Inferior parietal cortex (tissue), 1 donor: ENCODE results near the gene YPEL5.

Source experiments
- DNase-seq: peaks from one replicate; pipeline ENCODE4 v3.0.0-alpha.2; 2016; ENCODE audit errors: extremely low spot score

The YPEL5 gene

GRCh38 chr2:30165050-30165520 lies 18.3 kb downstream of the YPEL5 start:
- peak; percentile 86 for DNase-seq

- no peak for DNase-seq
Observed at GRCh38 chr2:30165617-30166016, 18.8 kb downstream of the YPEL5 start.

- DNase-seq: no peak
Observed at GRCh38 chr2:30172627-30173026, 25.8 kb downstream of the YPEL5 start.

GRCh38 chr2:30177440-30177839 lies 30.6 kb downstream of the YPEL5 start:
- DNase-seq: no peak

- no peak for DNase-seq
Observed at GRCh38 chr2:30177956-30178355, 31.1 kb downstream of the YPEL5 start.

- peak; percentile 55 for DNase-seq
Observed at GRCh38 chr2:30178618-30179434, 32.0 kb downstream of the YPEL5 start.

GRCh38 chr2:30179536-30179935 lies 32.7 kb downstream of the YPEL5 start:
- no peak for DNase-seq

GRCh38 chr2:30180226-30180625 lies 33.4 kb downstream of the YPEL5 start:
- no peak for DNase-seq

GRCh38 chr2:30181176-30181575 lies 34.4 kb downstream of the YPEL5 start:
- no peak for DNase-seq

GRCh38 chr2:30184035-30184434 lies 37.2 kb downstream of the YPEL5 start:
- no peak for DNase-seq

GRCh38 chr2:30185178-30185577 lies 38.4 kb downstream of the YPEL5 start:
- no peak for DNase-seq

- DNase-seq: no peak
Observed at GRCh38 chr2:30188292-30188691, 41.5 kb downstream of the YPEL5 start.

GRCh38 chr2:30190637-30191036 lies 43.8 kb downstream of the YPEL5 start:
- DNase-seq: no peak

GRCh38 chr2:30191107-30191506 lies 44.3 kb downstream of the YPEL5 start:
- no peak for DNase-seq

- DNase-seq: no peak
Observed at GRCh38 chr2:30191819-30192271, 45.0 kb downstream of the YPEL5 start.

GRCh38 chr2:30192314-30192713 lies 45.5 kb downstream of the YPEL5 start:
- DNase-seq: no peak

GRCh38 chr2:30193104-30193681 lies 46.4 kb downstream of the YPEL5 start:
- DNase-seq: no peak

- no peak for DNase-seq
Observed at GRCh38 chr2:30194421-30194820, 47.6 kb downstream of the YPEL5 start.

GRCh38 chr2:30195016-30195415 lies 48.2 kb downstream of the YPEL5 start:
- no peak for DNase-seq

GRCh38 chr2:30197570-30198192 lies 50.9 kb downstream of the YPEL5 start:
- DNase-seq: no peak

GRCh38 chr2:30201990-30202389 lies 55.2 kb downstream of the YPEL5 start:
- peak; percentile 32 for DNase-seq

GRCh38 chr2:30203156-30203555 lies 56.3 kb downstream of the YPEL5 start:
- DNase-seq: no peak

GRCh38 chr2:30204281-30204680 lies 57.5 kb downstream of the YPEL5 start:
- DNase-seq: no peak
